Neural progenitor cell (in vitro differentiated cells): Measurements from ENCODE around the gene GJB1. TPM values are rescaled to one million over a fixed set of nuclear protein-coding genes. Genes with fewer than 3 reads are reported as not detected.

ENCODE experiments used
- DNase-seq: peaks from one replicate; pipeline ENCODE4 v3.0.0-alpha.2; 2016; ENCODE audit warnings: low spot score
- H2AFZ ChIP-seq: fragments of 200-600 bp; sonication (generic); replicated peaks from 2 replicates; pipeline ENCODE4 v1.6.1; 2016; ENCODE audit warnings: antibody characterized with exemption
- H3F3A ChIP-seq: fragments of 200-600 bp; sonication (generic); 2 replicates; pipeline ENCODE4 v1.6.1; 2016; ENCODE audit warnings: antibody characterized with exemption, low read depth
- H3K27ac ChIP-seq: fragments of 200-600 bp; sonication (generic); 2 replicates; pipeline ENCODE4 v1.5.1; 2016; ENCODE audit warnings: mild to moderate bottlenecking
- H3K27me3 ChIP-seq: fragments of 200-600 bp; sonication (generic); 2 replicates; pipeline ENCODE4 v1.6.1; 2016; ENCODE audit warnings: mild to moderate bottlenecking, moderate library complexity
- H3K36me3 ChIP-seq: fragments of 200-600 bp; sonication (generic); 2 replicates; pipeline ENCODE4 v1.5.1; 2016
- H3K4me1 ChIP-seq: fragments of 200-600 bp; sonication (generic); 2 replicates; pipeline ENCODE4 v1.6.1; 2016; ENCODE audit warnings: mixed run types
- H3K4me2 ChIP-seq: fragments of 200-600 bp; sonication (generic); 2 replicates; pipeline ENCODE4 v1.6.1; 2016
- H3K4me3 ChIP-seq: fragments of 200-600 bp; sonication (generic); 2 replicates; pipeline ENCODE4 v1.5.1; 2016
- H3K79me2 ChIP-seq: fragments of 200-600 bp; sonication (generic); 2 replicates; pipeline ENCODE4 v1.6.1; 2016; ENCODE audit warnings: low read depth
- H3K9ac ChIP-seq: fragments of 200-600 bp; sonication (generic); 2 replicates; pipeline ENCODE4 v1.6.1; 2016
- H3K9me3 ChIP-seq: fragments of 200-600 bp; sonication (generic); 2 replicates; pipeline ENCODE4 v1.5.1; 2016; ENCODE audit warnings: low read depth
- H4K20me1 ChIP-seq: fragments of 200-600 bp; sonication (generic); 2 replicates; pipeline ENCODE4 v1.6.1; 2016; ENCODE audit warnings: low read depth
- H3K27ac Mint-ChIP-seq: 3 replicates; pipeline ENCODE4 v1.8.0; 2021; ENCODE audit warnings: mixed read lengths
- H3K27me3 Mint-ChIP-seq: 2 replicates; pipeline ENCODE4 v1.8.0; 2022; ENCODE audit warnings: low read depth, mild to moderate bottlenecking, inconsistent platforms, moderate library complexity, mixed read lengths; ENCODE audit not compliant: insufficient read depth
- H3K36me3 Mint-ChIP-seq: 3 replicates; pipeline ENCODE4 v1.8.0; 2021; ENCODE audit warnings: mixed read lengths
- H3K4me1 Mint-ChIP-seq: 3 replicates; pipeline ENCODE4 v1.8.0; 2021; ENCODE audit warnings: mixed read lengths
- H3K4me3 Mint-ChIP-seq: 3 replicates; pipeline ENCODE4 v1.8.0; 2021; ENCODE audit warnings: mild to moderate bottlenecking, moderate library complexity, mixed read lengths
- H3K9me3 Mint-ChIP-seq: 3 replicates; pipeline ENCODE4 v1.8.0; 2020; ENCODE audit warnings: mixed read lengths
- CTCF ChIP-seq: fragments of 200-600 bp; sonication (generic); IDR thresholded peaks from 2 replicates; pipeline ENCODE4 v1.5.1; 2017; ENCODE audit warnings: antibody characterized with exemption, mild to moderate bottlenecking
- EZH2 ChIP-seq: fragments of 200-600 bp; sonication (generic); IDR thresholded peaks from 2 replicates; pipeline ENCODE4 v1.6.1; 2017; ENCODE audit warnings: antibody characterized with exemption, mild to moderate bottlenecking, moderate library complexity
- EZH2phosphoT487 ChIP-seq: fragments of 200-600 bp; sonication (generic); IDR thresholded peaks from 2 replicates; pipeline ENCODE4 v1.6.1; 2017; ENCODE audit warnings: antibody characterized with exemption
- total RNA-seq: library from RNA; depleted of rRNA; stranded (reverse); fragments of >200 nt; gene quantifications from 2 replicates; pipeline ENCODE4 v1.2.3, GENCODE V29; 2015; ENCODE audit warnings: low replicate concordance

Gene GJB1
- total RNA-seq, 1 donor from 2014 or later, result not detected

- Histone ChIP-seq H3K27ac (no peak overlapping the region), H3K36me3 (no peaks in the 10 kb centered on the region), H3K9me3 (no peaks in the 10 kb centered on the region), H3K4me2 (no peak overlapping the region), H4K20me1 (no peaks in the 10 kb centered on the region), H2AFZ (no peak overlapping the region), H3K9ac (no peak overlapping the region), H3F3A (no peaks in the 10 kb centered on the region), H3K79me2 (no peaks in the 10 kb centered on the region), H3K4me3 (no peak overlapping the region), H3K27me3 (no peaks in the 10 kb centered on the region), H3K4me1 (no peaks in the 10 kb centered on the region)
- TF ChIP-seq EZH2phosphoT487 (no peak), CTCF (no peak), EZH2 (no peak)
- DNase-seq, result no peak
- H3K36me3 Mint-ChIP-seq, result peaks cover 23% of the 10 kb centered on the region
- H3K27ac Mint-ChIP-seq, result no peak overlapping the region
- H3K4me1 Mint-ChIP-seq, result no peaks in the 10 kb centered on the region
- peaks cover 8% of the 10 kb centered on the region for H3K9me3 Mint-ChIP-seq
- peaks cover 2% of the 10 kb centered on the region for H3K27me3 Mint-ChIP-seq
- no peak overlapping the region for H3K4me3 Mint-ChIP-seq
Observed at GRCh38 chrX:71239781-71240180, 16.8 kb downstream of the GJB1 start.

- Histone ChIP-seq H3K9me3 (no peaks in the 10 kb centered on the region), H3K4me2 (no peak overlapping the region), H3K9ac (no peak overlapping the region), H3K79me2 (no peaks in the 10 kb centered on the region), H3K27me3 (no peaks in the 10 kb centered on the region), H2AFZ (no peak overlapping the region), H3F3A (no peaks in the 10 kb centered on the region), H3K4me3 (no peak overlapping the region), H3K4me1 (no peaks in the 10 kb centered on the region), H4K20me1 (no peaks in the 10 kb centered on the region), H3K36me3 (no peaks in the 10 kb centered on the region), H3K27ac (no peak overlapping the region)
- H3K4me3 Mint-ChIP-seq, result no peak overlapping the region
- no peak for DNase-seq
- H3K27ac Mint-ChIP-seq, result no peak overlapping the region
- peaks cover 33% of the 10 kb centered on the region for H3K36me3 Mint-ChIP-seq
- TF ChIP-seq EZH2 (no peak), CTCF (no peak), EZH2phosphoT487 (no peak)
- H3K4me1 Mint-ChIP-seq, result no peaks in the 10 kb centered on the region
- H3K27me3 Mint-ChIP-seq, result peaks cover 2% of the 10 kb centered on the region
- peaks cover 10% of the 10 kb centered on the region for H3K9me3 Mint-ChIP-seq
Observed at GRCh38 chrX:71241301-71241700, 18.3 kb downstream of the GJB1 start.

GRCh38 chrX:71244359-71245128 is 21.5 kb downstream of the GJB1 start:
- H3K27ac Mint-ChIP-seq, result no peak overlapping the region
- H4K20me1 ChIP-seq, result no peaks in the 10 kb centered on the region
- H3K4me2 ChIP-seq, result no peak overlapping the region
- no peak overlapping the region for H2AFZ ChIP-seq
- no peak for DNase-seq
- no peak for TF ChIP-seq EZH2phosphoT487
- TF ChIP-seq CTCF, result no peak
- no peaks in the 10 kb centered on the region for H3F3A ChIP-seq
- no peaks in the 10 kb centered on the region for H3K4me1 Mint-ChIP-seq
- peaks cover 4% of the 10 kb centered on the region for H3K27me3 Mint-ChIP-seq
- H3K27ac ChIP-seq, result no peak overlapping the region
- no peak overlapping the region for H3K9ac ChIP-seq
- H3K79me2 ChIP-seq, result no peaks in the 10 kb centered on the region
- no peak overlapping the region for H3K4me3 ChIP-seq
- H3K9me3 ChIP-seq, result no peaks in the 10 kb centered on the region
- peaks cover 42% of the 10 kb centered on the region for H3K36me3 Mint-ChIP-seq
- H3K36me3 ChIP-seq, result no peaks in the 10 kb centered on the region
- H3K4me1 ChIP-seq, result no peaks in the 10 kb centered on the region
- H3K4me3 Mint-ChIP-seq, result no peak overlapping the region
- H3K27me3 ChIP-seq, result no peaks in the 10 kb centered on the region
- peaks cover 12% of the 10 kb centered on the region for H3K9me3 Mint-ChIP-seq
